OCI-LY7 (cell line): ENCODE measurements around the gene ELL. TPM values are rescaled to one million over a fixed set of nuclear protein-coding genes. Genes with fewer than 3 reads are reported as not detected.

ENCODE experiments used
- BruUV-seq: library from RNA; stranded (reverse); fragments of 400-500 nt; replicated peaks from 2 replicates; lab custom pipeline; 2021; lab: Mats Ljungman, UMichigan
- CTCF ChIA-PET: fragments of 300-600 bp; sonication (Branson Sonifier 250); formaldehyde crosslinking; loops from one replicate; lab custom pipeline; 2022; ENCODE audit warnings: antibody characterized with exemption; ENCODE audit not compliant: unreplicated experiment; lab: Charles Lee
- POLR2A ChIA-PET: fragments of 300-600 bp; sonication (Branson Sonifier 250); formaldehyde crosslinking; loops from one replicate; lab custom pipeline; 2022; ENCODE audit warnings: antibody characterized with exemption; lab: Charles Lee
- DNase-seq: peaks from one replicate; pipeline ENCODE4 v3.0.0-alpha.2; 2015; ENCODE audit warnings: low spot score
- H2AFZ ChIP-seq: fragments of 200-600 bp; sonication (generic), shearing (Covaris generic); 2 replicates; pipeline ENCODE4 v1.6.1; 2014; ENCODE audit warnings: mild to moderate bottlenecking, antibody characterized with exemption, low read length, moderate library complexity
- H3K27ac ChIP-seq: fragments of 200-600 bp; sonication (generic); 2 replicates; pipeline ENCODE4 v1.5.1; 2014; ENCODE audit warnings: mixed run types, low read depth, mild to moderate bottlenecking, moderate library complexity, low read length, inconsistent platforms; ENCODE audit not compliant: poor library complexity, severe bottlenecking
- H3K36me3 ChIP-seq: fragments of 200-600 bp; sonication (generic); 2 replicates; pipeline ENCODE4 v1.6.1; 2014; ENCODE audit warnings: mild to moderate bottlenecking, antibody characterized with exemption, low read length, moderate library complexity, mixed read lengths; ENCODE audit not compliant: insufficient read depth
- H3K4me1 ChIP-seq: fragments of 200-600 bp; sonication (generic); 2 replicates; pipeline ENCODE4 v1.5.1; 2014; ENCODE audit warnings: mild to moderate bottlenecking, low read length; ENCODE audit not compliant: insufficient read depth, poor library complexity, severe bottlenecking
- H3K4me2 ChIP-seq: fragments of 200-600 bp; sonication (generic); 2 replicates; pipeline ENCODE4 v1.6.1; 2014; ENCODE audit warnings: mild to moderate bottlenecking, low read length
- H3K4me3 ChIP-seq: fragments of 200-600 bp; sonication (generic); 2 replicates; pipeline ENCODE4 v1.5.1; 2014; ENCODE audit warnings: mild to moderate bottlenecking, low read depth, low read length; ENCODE audit not compliant: poor library complexity, severe bottlenecking
- H3K79me2 ChIP-seq: fragments of 200-600 bp; sonication (generic); 2 replicates; pipeline ENCODE4 v1.6.1; 2016; ENCODE audit warnings: low read depth, mild to moderate bottlenecking, low read length, moderate library complexity, mixed read lengths; ENCODE audit not compliant: insufficient read depth
- H3K9me2 ChIP-seq: fragments of 200-600 bp; sonication (generic); 2 replicates; pipeline ENCODE4 v1.6.1; 2016; ENCODE audit warnings: mild to moderate bottlenecking, low read length, mixed read lengths; ENCODE audit not compliant: insufficient read depth
- H3K9me3 ChIP-seq: fragments of 200-600 bp; sonication (generic); 2 replicates; pipeline ENCODE4 v1.6.1; 2014; ENCODE audit warnings: mild to moderate bottlenecking, mixed run types, low read length, mixed read lengths
- H4K20me1 ChIP-seq: fragments of 200-600 bp; sonication (generic); 2 replicates; pipeline ENCODE4 v1.6.1; 2014; ENCODE audit warnings: mild to moderate bottlenecking, antibody characterized with exemption, low read length, moderate library complexity, mixed read lengths; ENCODE audit not compliant: insufficient read depth
- CTCF ChIP-seq: fragments of 200-600 bp; sonication (generic); conservative IDR thresholded peaks from 2 replicates; pipeline ENCODE4 v1.5.1; 2014; ENCODE audit warnings: mild to moderate bottlenecking, antibody characterized with exemption, low read length, moderate library complexity, mixed read lengths
- EZH2phosphoT487 ChIP-seq: fragments of 200-600 bp; sonication (generic); IDR thresholded peaks from 2 replicates; pipeline ENCODE4 v1.6.1; 2018; ENCODE audit warnings: low read depth, borderline replicate concordance, mild to moderate bottlenecking, mixed run types, antibody characterized with exemption, low read length, moderate library complexity, mixed read lengths
- intact Hi-C: fragments of 100-400 bp; cut with micrococcal nuclease; formaldehyde crosslinking; loops from one replicate; pipeline ENCODE4 v1.10.0; 2022; ENCODE audit not compliant: unreplicated experiment
- total RNA-seq, 2 experiments: library from RNA; depleted of rRNA in 1 of 2; stranded (reverse); fragments of >200 nt in 1 of 2; shearing (Covaris generic) in 1 of 2; gene quantifications; 2 replicates each; pipeline ENCODE4 v1.2.3, GENCODE V29; 2014 to 2022

The ELL gene
- total RNA-seq, 2 experiments from 2014 or later: 14.4 to 24.6 TPM

DNA sequence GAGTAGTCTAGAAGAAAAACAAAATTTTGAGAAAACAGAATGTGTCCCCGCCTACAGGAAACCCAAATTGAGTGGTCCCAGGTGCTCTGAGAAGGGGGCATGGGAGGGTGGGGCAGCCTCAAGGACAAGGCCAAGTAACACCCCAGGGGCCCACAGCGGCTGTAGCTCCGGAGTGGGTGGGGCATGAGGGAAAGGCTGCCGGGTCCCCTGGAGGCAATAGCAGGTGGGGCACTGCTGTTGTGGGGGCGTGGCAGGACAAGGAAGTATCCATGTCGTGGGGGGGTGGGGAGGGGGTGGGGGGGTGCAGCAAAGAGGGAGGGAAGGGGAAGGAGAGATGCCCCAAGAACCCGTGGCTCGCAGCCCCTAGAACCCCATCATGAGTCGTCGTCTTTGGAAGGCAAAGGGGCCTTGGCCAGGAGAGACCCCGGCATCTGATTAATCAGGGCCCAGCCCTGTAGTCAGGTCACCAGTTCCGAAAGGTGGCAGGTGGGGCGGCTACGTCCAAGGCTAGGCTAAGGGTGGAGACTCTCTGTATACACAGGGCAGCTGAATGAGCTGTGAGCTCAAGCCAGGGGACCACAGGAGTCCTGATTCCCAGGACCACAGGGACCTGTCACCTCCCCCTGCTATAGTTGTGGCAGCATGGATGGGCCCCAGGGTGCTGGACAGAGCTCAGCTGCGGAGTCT is 76.5 kb downstream of the ELL start:
- no peak overlapping the region for H3K4me2 ChIP-seq
- ChIA-PET CTCF (no interaction called here), POLR2A (no interaction called here)
- 0 out of 2 replicates have a peak, but pooled peaks cover 7% of the 10 kb centered on the region for H3K9me3 ChIP-seq
- peaks cover 61% of the 10 kb centered on the region for H3K36me3 ChIP-seq
- no peak overlapping the region for H3K4me3 ChIP-seq
- H3K27ac ChIP-seq: no peak overlapping the region
- H3K79me2 ChIP-seq: no peaks in the 10 kb centered on the region
- H3K9me2 ChIP-seq: no peaks in the 10 kb centered on the region
- intact Hi-C loops: no loop called here
- TF ChIP-seq EZH2phosphoT487: no peak
- TF ChIP-seq CTCF: no peak
- BruUV-seq: no TSS peak
- no peak overlapping the region for H2AFZ ChIP-seq
- no peak for DNase-seq
- H4K20me1 ChIP-seq: no peaks in the 10 kb centered on the region
- no peaks in the 10 kb centered on the region for H3K4me1 ChIP-seq

DNA sequence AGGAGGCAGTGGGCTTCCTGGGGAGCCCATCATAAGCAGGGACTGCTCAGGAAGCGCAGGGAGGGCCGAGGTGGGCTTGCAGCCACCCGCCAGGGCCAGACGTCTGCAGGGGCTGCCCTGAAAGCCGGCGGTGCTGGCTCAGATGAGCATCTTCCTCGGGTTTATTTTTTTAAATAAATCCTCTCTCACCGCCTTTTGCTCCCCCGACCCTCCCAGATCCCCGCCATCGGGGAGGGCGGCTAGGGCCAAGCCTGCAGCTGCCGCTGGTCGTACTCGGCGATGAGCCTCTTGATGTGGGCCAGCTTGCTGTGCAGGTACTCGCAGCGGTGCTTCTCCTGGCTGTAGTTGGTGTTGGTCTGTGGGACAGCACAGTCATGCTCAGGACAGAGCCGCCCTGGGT is 77.4 kb downstream of the ELL start:
- no peak for TF ChIP-seq EZH2phosphoT487
- TF ChIP-seq CTCF: no peak
- Histone ChIP-seq H3K4me2 (no peak overlapping the region), H3K9me3 (0 out of 2 replicates have a peak, but pooled peaks cover 7% of the 10 kb centered on the region), H3K4me3 (no peak overlapping the region), H3K4me1 (no peaks in the 10 kb centered on the region), H3K27ac (no peak overlapping the region), H3K79me2 (no peaks in the 10 kb centered on the region), H4K20me1 (no peaks in the 10 kb centered on the region), H2AFZ (no peak overlapping the region), H3K9me2 (no peaks in the 10 kb centered on the region), H3K36me3 (peaks cover 52% of the 10 kb centered on the region)
- DNase-seq: no peak
- CTCF ChIA-PET: no interaction called here
- intact Hi-C loops: no loop called here
- TSS peak; percentile 46 for BruUV-seq
- POLR2A ChIA-PET: no interaction called here

DNA sequence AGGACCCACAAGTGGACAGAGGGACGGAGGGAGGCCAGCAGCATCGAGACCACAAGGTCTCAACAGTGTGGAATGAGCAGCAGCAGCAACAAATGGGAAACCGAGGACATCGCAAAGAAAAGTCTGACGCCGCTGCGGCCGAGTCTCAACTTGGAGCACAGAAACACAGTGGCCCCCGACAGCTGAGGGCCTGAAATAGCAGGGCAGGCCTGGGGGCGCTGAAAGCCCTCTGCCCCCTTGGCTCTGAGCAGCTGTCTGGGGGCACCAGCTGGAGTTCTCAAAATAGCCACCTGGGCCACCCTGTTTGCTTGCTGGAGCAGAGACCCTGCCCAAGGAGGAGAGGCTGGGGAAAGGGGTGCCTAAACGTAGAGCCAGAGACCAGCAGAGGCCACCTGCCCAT is 78.0 kb downstream of the ELL start:
- H3K4me2 ChIP-seq: no peak overlapping the region
- ChIA-PET POLR2A (no interaction called here), CTCF (no interaction called here)
- H3K9me3 ChIP-seq: 0 out of 2 replicates have a peak, but pooled peaks cover 7% of the 10 kb centered on the region
- no TSS peak for BruUV-seq
- intact Hi-C loops: no loop called here
- no peaks in the 10 kb centered on the region for H3K4me1 ChIP-seq
- H4K20me1 ChIP-seq: no peaks in the 10 kb centered on the region
- H3K4me3 ChIP-seq: no peak overlapping the region
- H2AFZ ChIP-seq: no peak overlapping the region
- TF ChIP-seq CTCF (no peak), EZH2phosphoT487 (no peak)
- peaks cover 45% of the 10 kb centered on the region for H3K36me3 ChIP-seq
- no peak for DNase-seq
- H3K27ac ChIP-seq: no peak overlapping the region
- no peaks in the 10 kb centered on the region for H3K9me2 ChIP-seq
- H3K79me2 ChIP-seq: no peaks in the 10 kb centered on the region
